K562 (cell line): Measurements from ENCODE around the gene TACR2. TPM values are rescaled to one million over a fixed set of nuclear protein-coding genes. Genes with fewer than 3 reads are reported as not detected.

Source experiments
- ATAC-seq: fragments of 200-7000 bp; cut with Tn5 transposase; 3 replicates; pipeline ENCODE4 v1.9.1; 2020; ENCODE audit warnings: moderate library complexity
- BruUV-seq: library from RNA; stranded (reverse); fragments of 400-500 nt; replicated peaks from 2 replicates; lab custom pipeline; 2021; lab: Mats Ljungman, UMichigan
- CTCF ChIA-PET: fragments of 300-600 bp; formaldehyde crosslinking; extraction: SDS; loops from one replicate; lab custom pipeline; 2021; ENCODE audit warnings: low intra/inter-chr PET ratio; lab: Yijun Ruan, JAX
- POLR2A ChIA-PET: fragments of 300-600, 350-650 bp; sonication (Branson Sonifier 250); formaldehyde crosslinking; extraction: SDS; loops from one replicate; lab custom pipeline; 2021; ENCODE audit warnings: antibody characterized with exemption, inconsistent platforms; lab: Yijun Ruan, JAX
- DNase-seq, 4 experiments: peaks; one replicate each; pipeline versions ENCODE4 v3.0.0 to v3.0.0-alpha.2; 2011 to 2018; ENCODE audit warnings: low spot score in 3 of 4, mixed read lengths in 3 of 4; ENCODE audit errors: extremely low read depth in 1 of 4
- FAIRE-seq: peaks from 2 replicates; lab custom pipeline; 2011; peaks lifted over from hg19 to GRCh38; lab: Jason Lieb, UNC
- H2AFZ ChIP-seq: 2 replicates; pipeline ENCODE4 v1.6.0; 2011; ENCODE audit warnings: low read depth, low read length, control low read depth, inconsistent platforms
- H3K27ac ChIP-seq: fragments of 200-600 bp; 3 replicates; pipeline ENCODE4 v1.8.0; 2011; ENCODE audit warnings: low read depth, mild to moderate bottlenecking, control low read depth, inconsistent platforms, low read length, moderate library complexity, mixed read lengths; ENCODE audit errors: extremely low read depth
- H3K27me3 ChIP-seq, 2 experiments: fragments of 300-600 bp in 1 of 2; 2 replicates in 1 of 2; 3 replicates in 1 of 2; pipeline versions ENCODE4 v1.6.0 to v1.8.0; 2011; ENCODE audit warnings: inconsistent platforms in 2 of 2, low read length in 2 of 2, mild to moderate bottlenecking in 1 of 2, mixed read lengths in 1 of 2, moderate library complexity in 1 of 2; ENCODE audit not compliant: control insufficient read depth in 2 of 2, insufficient read depth in 2 of 2
- H3K36me3 ChIP-seq: fragments of 300-600 bp; 3 replicates; pipeline ENCODE4 v1.8.0; 2011; ENCODE audit warnings: mild to moderate bottlenecking, low read length, inconsistent platforms; ENCODE audit not compliant: control insufficient read depth, insufficient read depth
- H3K4me1 ChIP-seq, 2 experiments: fragments of 200-600 bp in 1 of 2; replicated peaks in 1 of 2; 2 replicates in 1 of 2; 3 replicates in 1 of 2; pipeline versions ENCODE4 v1.5.1 to v1.8.0; 2011; ENCODE audit warnings: inconsistent platforms in 2 of 2, low read length in 2 of 2, mild to moderate bottlenecking in 1 of 2, mixed read lengths in 1 of 2, moderate library complexity in 1 of 2; ENCODE audit not compliant: control insufficient read depth in 2 of 2, insufficient read depth in 2 of 2
- H3K4me2 ChIP-seq: 2 replicates; pipeline ENCODE4 v1.6.1; 2011; ENCODE audit warnings: low read length, control low read depth, inconsistent platforms, mixed read lengths; ENCODE audit not compliant: insufficient read depth
- H3K4me3 ChIP-seq: fragments of 200-600 bp; sonication (generic), shearing (Covaris generic); 2 replicates; pipeline ENCODE4 v1.5.1; 2016; ENCODE audit warnings: control low read depth, inconsistent platforms
- H3K79me2 ChIP-seq: fragments of 200-600 bp; 3 replicates; pipeline ENCODE4 v1.8.0; 2011; ENCODE audit warnings: low read length, inconsistent platforms; ENCODE audit not compliant: control insufficient read depth, insufficient read depth
- H3K9ac ChIP-seq, 2 experiments: 2 replicates each; pipeline versions ENCODE4 v1.6.0 to v1.6.1; 2011; ENCODE audit warnings: low read depth in 2 of 2, low read length in 2 of 2, control low read depth in 1 of 2, inconsistent platforms in 1 of 2, mild to moderate bottlenecking in 1 of 2, mixed read lengths in 1 of 2; ENCODE audit not compliant: insufficient read depth in 1 of 2
- H3K9me1 ChIP-seq: one replicate; pipeline ENCODE4 v1.6.0; 2011; ENCODE audit warnings: inconsistent platforms, mild to moderate bottlenecking, low read length, moderate library complexity; ENCODE audit not compliant: control insufficient read depth, insufficient read depth
- H3K9me3 ChIP-seq: replicated peaks from 2 replicates; pipeline ENCODE4 v1.5.1; 2011; ENCODE audit warnings: low read depth, low read length, inconsistent platforms; ENCODE audit not compliant: control insufficient read depth, insufficient read depth
- H4K20me1 ChIP-seq: replicated peaks from 2 replicates; pipeline ENCODE4 v1.6.1; 2011; ENCODE audit warnings: low read length, inconsistent platforms, mixed read lengths; ENCODE audit not compliant: control insufficient read depth, insufficient read depth
- ARID4B ChIP-seq: sonication (generic); formaldehyde crosslinking; IDR thresholded peaks from 2 replicates; pipeline ENCODE4 v1.8.0; 2022; ENCODE audit warnings: mild to moderate bottlenecking, missing genetic modification reagents
- CTBP1 ChIP-seq: fragments of 450-650 bp; IDR thresholded peaks from 2 replicates; pipeline ENCODE4 v1.6.1; 2016; ENCODE audit warnings: borderline replicate concordance
- FOXA3 ChIP-seq, 2 experiments: fragments of 450-650 bp in 1 of 2; sonication (generic) in 1 of 2; formaldehyde crosslinking; IDR thresholded peaks in 1 of 2; conservative IDR thresholded peaks in 1 of 2; 2 replicates each; pipeline versions ENCODE4 v1.4.0 to v1.8.0; 2020 to 2022; ENCODE audit warnings: mild to moderate bottlenecking in 2 of 2, missing genetic modification reagents in 1 of 2
- HDGF ChIP-seq: fragments of 450-650 bp; IDR thresholded peaks from 2 replicates; pipeline ENCODE4 v1.6.1; 2016
- ZBTB9 ChIP-seq: fragments of 450-650 bp; formaldehyde crosslinking; IDR thresholded peaks from 2 replicates; pipeline ENCODE4 v1.4.0; 2020; ENCODE audit warnings: mild to moderate bottlenecking, moderate library complexity
- ZNF143 ChIP-seq: sonication (generic); formaldehyde crosslinking; IDR thresholded peaks from 2 replicates; pipeline ENCODE4 v1.9.0; 2022; ENCODE audit warnings: mild to moderate bottlenecking, missing genetic modification reagents
- ZNF197 ChIP-seq: fragments of 200-800 bp; sonication (Bioruptor generic); IDR thresholded peaks from 2 replicates; pipeline ENCODE4 v1.6.1; 2016; ENCODE audit warnings: low read depth, missing genetic modification characterization, missing compliant biosample characterization
- WGBS: fragments of 100-300 bp; shearing (Covaris generic); methylation state at CpG from one replicate; pipeline ENCODE4 v1.1.6; 2016; ENCODE audit warnings: low coverage, mixed read lengths; ENCODE audit not compliant: insufficient coverage; ENCODE audit errors: missing lambda C conversion rate; 5-methylcytosine and 5-hydroxymethylcytosine counted together
- in situ Hi-C: fragments of 300-500 bp; cut with MboI; formaldehyde crosslinking; loops from 4 replicates; pipeline ENCODE4 v1.15.0; 2018; ENCODE audit warnings: inconsistent platforms, mixed read lengths
- intact Hi-C: fragments of 100-400 bp; cut with micrococcal nuclease; formaldehyde crosslinking; loops from 2 replicates; pipeline ENCODE4 v1.14.2; 2022
- polyA plus RNA-seq, 8 experiments: library from polyadenylated mRNA; depleted of rRNA in 4 of 8; stranded (reverse) in 5 of 8; unstranded in 3 of 8; fragments of >200 nt; fragmentation: Nextera tagmentation in 2 of 8; fragmentation: Illumina TruSeq in 1 of 8; extraction: Ambion mirVana in 2 of 8; extraction: Trizol in 1 of 8; gene quantifications; 2 replicates each; pipeline versions ENCODE4 v1.2.1 to v1.2.3, GENCODE V29; 2011 to 2014; ENCODE audit warnings: inconsistent platforms in 1 of 8, missing spikeins in 1 of 8
- total RNA-seq, 7 experiments: library from RNA; depleted of rRNA in 6 of 7; stranded (reverse); fragments of >200 nt in 6 of 7; fragmentation: Illumina TruSeq in 2 of 7; extraction: Trizol in 2 of 7; gene quantifications; 2 replicates each; pipeline versions ENCODE4 v1.2.1 to v1.2.3, GENCODE V29; 2011 to 2021; ENCODE audit warnings: low replicate concordance in 1 of 7

Gene TACR2
- total and polyA plus RNA-seq, 9 of the 15 experiments (the other 6 are each of a cell fraction or from before 2014, with no cell fraction given), result not detected

- H3K27ac ChIP-seq, result no peak overlapping the region
Observed at GRCh38 chr10:69439350-69439739, 22.6 kb upstream of the TACR2 start.

More at GRCh38 chr10:69439350-69439739, 22.6 kb upstream of the TACR2 start:
- Histone ChIP-seq H4K20me1 (no peaks in the 10 kb centered on the region; the same call in 1 of the 2 replicates), H3K4me1 (peaks cover 0 to 10% of the 10 kb centered on the region in 2 experiments; a peak in 3 of 5 replicates), H3K27me3 (peaks cover 40 to 62% of the 10 kb centered on the region in 2 experiments), H3K4me3 (no peak overlapping the region), H3K9ac (no peak overlapping the region; a peak in 1 of 4 replicates), H3K79me2 (no peaks in the 10 kb centered on the region), H3K36me3 (no peaks in the 10 kb centered on the region), H3K9me3 (no peaks in the 10 kb centered on the region), H3K4me2 (no peak overlapping the region), H3K9me1 (no peaks in the 10 kb centered on the region), H2AFZ (no peak overlapping the region)
- in situ Hi-C loops, result no loop called here
- no peak for FAIRE-seq
- 4% methylated on average over 5 of the region's 5 CpGs for WGBS
- BruUV-seq, result no TSS peak
- TF ChIP-seq FOXA3 (CRISPR knock-in tag; conservative IDR thresholded peaks at IDR 0.05 in 1 of 2, IDR thresholded peaks at IDR 0.05 in 1 of 2), result 0 out of 4 replicates have a peak, but pooled peaks of 1 of the 2 experiments have one; percentile 14
- 0 out of 2 replicates have a peak, but pooled peaks have one; percentile 36 for TF ChIP-seq ZBTB9
- no peak; the same call in 1 of the 2 replicates for TF ChIP-seq CTBP1
- peak; percentile 38; the same call in 1 of the 2 replicates for TF ChIP-seq ZNF143
- 0 out of 2 replicates have a peak, but pooled peaks have one; percentile 20 for TF ChIP-seq ARID4B (CRISPR knock-in tag)
- TF ChIP-seq ZNF197, result no peak
- no peak for TF ChIP-seq HDGF
- no peak for ATAC-seq
- intact Hi-C loops, result no loop called here
- ChIA-PET CTCF (no interaction called here), POLR2A (interaction anchor here (0.7 to 1.6 kb wide), 3 partner anchors 9 to 364 kb away, joined by 3 to 6 read pairs (median 4); partner anchors contain the start of gene TSPAN15)
- DNase-seq, result no peak
